Loucy (cell line): ENCODE data around the gene BANP.

Experiments
- H2AFZ ChIP-seq: fragments of 200-600 bp; sonication (generic); 2 replicates; pipeline ENCODE4 v1.6.0; 2016; ENCODE audit warnings: antibody characterized with exemption, mild to moderate bottlenecking, low read length, moderate library complexity
- H3F3A ChIP-seq: fragments of 200-600 bp; 2 replicates; pipeline ENCODE4 v1.6.0; 2016; ENCODE audit warnings: antibody characterized with exemption, low read depth, mild to moderate bottlenecking
- H3K27me3 ChIP-seq: fragments of 200-600 bp; sonication (generic); 2 replicates; pipeline ENCODE4 v1.6.1; 2014; ENCODE audit warnings: low read length, mild to moderate bottlenecking; ENCODE audit not compliant: insufficient read depth, poor library complexity, severe bottlenecking
- H3K36me3 ChIP-seq: fragments of 200-600 bp; sonication (generic); 2 replicates; pipeline ENCODE4 v1.6.1; 2016; ENCODE audit warnings: low read length; ENCODE audit not compliant: insufficient read depth
- H3K4me1 ChIP-seq: fragments of 200-600 bp; sonication (generic); 2 replicates; pipeline ENCODE4 v1.5.1; 2014; ENCODE audit warnings: low read length, mild to moderate bottlenecking; ENCODE audit not compliant: insufficient read depth, poor library complexity, severe bottlenecking
- H3K4me2 ChIP-seq: fragments of 200-600 bp; sonication (generic); 2 replicates; pipeline ENCODE4 v1.6.0; 2014; ENCODE audit warnings: antibody characterized with exemption, low read length, low read depth, mild to moderate bottlenecking; ENCODE audit not compliant: poor library complexity, severe bottlenecking
- H3K4me3 ChIP-seq: fragments of 200-600 bp; sonication (generic); 2 replicates; pipeline ENCODE4 v1.5.1; 2014; ENCODE audit warnings: low read length, mild to moderate bottlenecking, mixed read lengths; ENCODE audit not compliant: poor library complexity, severe bottlenecking
- H3K79me2 ChIP-seq: fragments of 200-600 bp; sonication (generic); 2 replicates; pipeline ENCODE4 v1.6.1; 2014; ENCODE audit warnings: low read length; ENCODE audit not compliant: insufficient read depth
- H3K9ac ChIP-seq: fragments of 200-600 bp; sonication (generic); 2 replicates; pipeline ENCODE4 v1.6.0; 2014; ENCODE audit warnings: mild to moderate bottlenecking, low read depth, low read length, moderate library complexity; ENCODE audit not compliant: poor library complexity, severe bottlenecking
- H3K9me2 ChIP-seq: fragments of 200-600 bp; sonication (generic); replicated peaks from 2 replicates; pipeline ENCODE4 v1.6.1; 2016; ENCODE audit warnings: low read depth, low read length, mixed read lengths
- H3K9me3 ChIP-seq: fragments of 200-600 bp; sonication (generic); 2 replicates; pipeline ENCODE4 v1.6.1; 2014; ENCODE audit warnings: mild to moderate bottlenecking, antibody characterized with exemption, low read length, low read depth; ENCODE audit not compliant: insufficient read depth
- H4K20me1 ChIP-seq: fragments of 200-600 bp; sonication (generic); 2 replicates; pipeline ENCODE4 v1.6.0; 2014; ENCODE audit warnings: antibody characterized with exemption, low read length, mild to moderate bottlenecking; ENCODE audit not compliant: insufficient read depth, poor library complexity, severe bottlenecking
- CTCF ChIP-seq: fragments of 200-600 bp; sonication (generic); conservative IDR thresholded peaks from 2 replicates; pipeline ENCODE4 v1.5.1; 2014; ENCODE audit warnings: mild to moderate bottlenecking, antibody characterized with exemption, low read length
- EZH2phosphoT487 ChIP-seq: fragments of 200-600 bp; IDR thresholded peaks from 2 replicates; pipeline ENCODE4 v1.6.1; 2018; ENCODE audit warnings: antibody characterized with exemption, mild to moderate bottlenecking, moderate library complexity, borderline replicate concordance

Gene BANP

GRCh38 chr16:88009563-88010342 lies 58.5 kb downstream of the BANP start:
- no peaks in the 10 kb centered on the region for H3K79me2 ChIP-seq

GRCh38 chr16:88010343-88010967 lies 59.2 kb downstream of the BANP start:
- no peaks in the 10 kb centered on the region for H3F3A ChIP-seq
- H3K9me3 ChIP-seq = no peaks in the 10 kb centered on the region
- no peaks in the 10 kb centered on the region for H3K27me3 ChIP-seq
- H2AFZ ChIP-seq = no peak overlapping the region
- no peak overlapping the region for H3K4me2 ChIP-seq
- no peaks in the 10 kb centered on the region for H3K79me2 ChIP-seq
- H3K9ac ChIP-seq = no peak overlapping the region
- no peaks in the 10 kb centered on the region for H3K9me2 ChIP-seq
- H3K4me3 ChIP-seq = no peak overlapping the region
- TF ChIP-seq CTCF = no peak
- no peak for TF ChIP-seq EZH2phosphoT487
- H3K36me3 ChIP-seq = peaks cover 19% of the 10 kb centered on the region; the same call in 1 of the 2 replicates
- H3K4me1 ChIP-seq = no peaks in the 10 kb centered on the region
- no peaks in the 10 kb centered on the region for H4K20me1 ChIP-seq

More at GRCh38 chr16:88009563-88010342, 58.5 kb downstream of the BANP start:
- Histone ChIP-seq H3K27me3 (no peaks in the 10 kb centered on the region), H3F3A (no peaks in the 10 kb centered on the region), H3K4me3 (no peak overlapping the region), H4K20me1 (no peaks in the 10 kb centered on the region), H3K36me3 (peaks cover 19% of the 10 kb centered on the region; the same call in 1 of the 2 replicates), H3K9me3 (no peaks in the 10 kb centered on the region), H3K4me2 (no peak overlapping the region), H3K4me1 (no peaks in the 10 kb centered on the region), H2AFZ (no peak overlapping the region), H3K9ac (no peak overlapping the region), H3K9me2 (no peaks in the 10 kb centered on the region)
- TF ChIP-seq CTCF = no peak
- TF ChIP-seq EZH2phosphoT487 = no peak

- Histone ChIP-seq H4K20me1 (no peaks in the 10 kb centered on the region), H3F3A (no peaks in the 10 kb centered on the region), H2AFZ (no peak overlapping the region), H3K9me2 (no peaks in the 10 kb centered on the region), H3K27me3 (no peaks in the 10 kb centered on the region), H3K4me2 (no peak overlapping the region), H3K4me1 (no peaks in the 10 kb centered on the region), H3K4me3 (no peak overlapping the region), H3K36me3 (peaks cover 19% of the 10 kb centered on the region; the same call in 1 of the 2 replicates), H3K79me2 (no peaks in the 10 kb centered on the region), H3K9me3 (no peaks in the 10 kb centered on the region), H3K9ac (no peak overlapping the region)
- no peak for TF ChIP-seq CTCF
- TF ChIP-seq EZH2phosphoT487 = no peak
These were observed 59.8 kb downstream of the BANP start for GRCh38 chr16:88010968-88011483.
